Muscle layer of colon (tissue), 2 donors: ENCODE measurements around the gene EARS2.
A peak's percentile ranks its signal among the peaks of the same experiment; 100 is the strongest.
"Not testable (repeated sequence)": the region's sequence is repeated elsewhere in the genome, so short reads cannot be mapped to it uniquely, and the experiment has no call there.

Source experiments
- H3K27ac ChIP-seq: one replicate; pipeline ENCODE4 v1.7.0; 2013; ENCODE audit warnings: low read depth, mild to moderate bottlenecking, low read length, moderate library complexity
- H3K27me3 ChIP-seq, 2 donors: one replicate each; pipeline ENCODE4 v1.7.0; 2013; ENCODE audit warnings: low read length in 2 of 2, mild to moderate bottlenecking in 2 of 2; ENCODE audit not compliant: insufficient read depth in 2 of 2, control insufficient read depth in 1 of 2
- H3K36me3 ChIP-seq: one replicate; pipeline ENCODE4 v1.7.0; 2013; ENCODE audit warnings: mild to moderate bottlenecking, low read length; ENCODE audit not compliant: insufficient read depth
- H3K4me1 ChIP-seq: one replicate; pipeline ENCODE4 v1.7.0; 2013; ENCODE audit warnings: mild to moderate bottlenecking, low read length; ENCODE audit not compliant: insufficient read depth
- H3K4me3 ChIP-seq, 2 donors: one replicate each; pipeline ENCODE4 v1.7.0; 2013; ENCODE audit warnings: low read length in 2 of 2, low read depth in 1 of 2, mild to moderate bottlenecking in 1 of 2, moderate library complexity in 1 of 2
- H3K9ac ChIP-seq: one replicate; pipeline ENCODE4 v1.7.0; 2013; ENCODE audit warnings: low read length
- H3K9me3 ChIP-seq: one replicate; pipeline ENCODE4 v1.7.0; 2013; ENCODE audit warnings: mild to moderate bottlenecking, low read length
- donor health status: abdominal sarcoma.
- donor health status: Adenocarcinoma of cecum.

Gene EARS2

DNA sequence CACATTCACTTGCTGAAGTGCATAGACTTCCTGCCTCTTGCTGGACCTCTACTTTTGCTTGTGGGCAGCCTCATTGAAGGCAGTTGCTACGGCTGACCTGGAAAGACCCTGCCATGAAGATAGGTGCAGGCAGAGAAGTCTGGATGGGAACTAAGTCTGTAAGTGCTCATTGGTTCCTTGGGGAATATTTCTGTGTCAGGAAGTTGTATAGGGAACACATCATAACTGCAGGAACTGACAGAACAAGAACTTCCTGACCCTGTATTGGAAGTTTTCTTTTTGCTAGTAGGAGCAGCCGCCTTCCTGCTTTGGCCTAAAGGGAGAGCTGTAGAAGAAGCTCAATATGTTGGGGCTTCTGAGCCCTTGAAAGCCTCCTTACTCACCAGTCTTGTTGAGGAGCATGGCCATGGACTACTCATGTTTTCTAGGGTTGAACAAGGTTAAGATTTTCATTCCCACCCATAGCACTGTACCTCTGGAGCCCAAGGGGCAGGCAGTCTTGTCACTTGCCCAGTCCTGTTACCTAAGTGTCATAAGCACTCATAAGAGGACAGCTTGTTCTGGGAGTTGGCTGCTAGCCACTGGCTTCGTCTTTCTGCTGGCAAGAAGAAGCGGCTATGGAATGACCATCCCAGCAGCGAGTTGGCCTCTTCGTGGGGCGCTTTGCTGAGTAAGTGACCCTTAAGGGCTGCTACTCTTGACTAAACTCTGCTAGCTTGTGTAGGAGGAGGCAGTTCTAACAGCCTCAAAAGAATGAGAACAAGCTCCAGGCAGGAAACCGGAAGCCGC is 7.6 kb upstream of the EARS2 start:
- Histone ChIP-seq H3K27ac (no peak overlapping the region), H3K9me3 (no peaks in the 10 kb centered on the region), H3K27me3 (no peaks in the 10 kb centered on the region), H3K36me3 (peaks cover 83% of the 10 kb centered on the region), H3K4me3 (no peak overlapping the region), H3K4me1 (peaks cover 7% of the 10 kb centered on the region), H3K9ac (no peak overlapping the region)

DNA sequence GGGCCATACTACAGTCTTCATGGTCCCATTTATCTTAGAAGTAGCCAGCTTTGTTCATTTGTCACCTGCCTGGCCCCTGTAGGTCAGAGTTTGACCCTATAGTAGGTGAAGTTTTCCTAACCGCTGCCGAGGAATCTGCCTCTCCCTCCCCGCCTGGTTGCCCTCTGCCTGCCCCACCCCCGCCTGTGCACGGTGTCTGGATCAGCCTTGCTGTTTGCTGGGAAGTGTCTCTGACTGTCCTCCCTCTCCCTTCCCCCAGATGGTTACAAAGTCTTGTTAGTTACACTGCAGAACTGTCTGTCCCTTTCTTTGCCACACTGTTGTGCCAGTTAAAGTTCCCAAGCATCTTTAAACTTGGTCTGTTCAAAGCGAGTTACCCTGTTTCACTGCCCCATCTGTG is 6.0 kb upstream of the EARS2 start:
- Histone ChIP-seq H3K27me3 (no peaks in the 10 kb centered on the region), H3K9me3 (no peaks in the 10 kb centered on the region), H3K36me3 (peaks cover 80% of the 10 kb centered on the region), H3K27ac (no peak overlapping the region), H3K4me3 (no peak overlapping the region), H3K9ac (no peak overlapping the region), H3K4me1 (peaks cover 19% of the 10 kb centered on the region)

DNA sequence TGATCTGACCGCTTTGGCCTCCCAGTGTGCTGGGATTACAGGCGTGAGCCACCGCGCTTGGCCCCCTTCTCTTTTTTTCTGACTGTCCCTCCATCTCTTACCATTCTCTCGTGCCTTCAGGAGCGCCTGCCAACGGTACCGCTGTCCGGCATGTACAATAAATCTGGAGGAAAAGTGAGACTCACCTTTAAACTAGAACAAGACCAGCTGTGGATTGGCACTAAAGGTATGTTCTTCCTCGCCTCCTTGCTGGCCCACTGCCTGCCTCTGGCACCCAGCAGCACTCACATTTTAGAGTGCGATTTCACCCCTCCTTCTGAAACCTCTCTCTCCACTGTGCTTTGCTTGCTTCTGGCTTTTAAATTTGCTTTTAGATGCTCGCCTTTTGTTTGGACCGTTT is 5.4 kb upstream of the EARS2 start:
- H3K27ac ChIP-seq, result no peak overlapping the region
- H3K27me3 ChIP-seq, result no peaks in the 10 kb centered on the region
- no peaks in the 10 kb centered on the region for H3K9me3 ChIP-seq
- H3K4me1 ChIP-seq, result peaks cover 19% of the 10 kb centered on the region
- H3K9ac ChIP-seq, result no peak overlapping the region
- H3K4me3 ChIP-seq, result no peak overlapping the region
- H3K36me3 ChIP-seq, result peaks cover 74% of the 10 kb centered on the region

DNA sequence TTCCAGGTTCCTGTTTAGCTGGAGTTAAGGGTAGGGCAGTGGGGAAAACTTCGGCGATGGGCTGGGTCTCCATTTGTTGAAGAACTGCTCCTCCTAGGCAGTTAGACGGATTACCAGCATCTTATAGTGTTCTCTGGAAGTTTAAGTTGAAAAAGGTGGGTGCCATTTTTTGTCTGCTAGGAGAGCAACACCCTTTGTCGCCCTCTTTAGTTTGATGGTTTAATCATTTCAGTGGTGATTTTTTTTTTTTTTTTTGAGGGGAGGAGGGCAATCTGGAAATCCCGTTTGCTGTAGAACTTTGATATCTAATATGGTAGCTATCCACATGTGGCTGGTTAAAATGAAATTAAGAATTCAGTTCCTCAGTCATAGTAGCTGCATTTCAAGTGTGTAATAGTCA is 4.4 kb upstream of the EARS2 start:
- Histone ChIP-seq H3K27ac (no peak overlapping the region), H3K4me3 (no peak overlapping the region), H3K4me1 (peaks cover 23% of the 10 kb centered on the region), H3K36me3 (peaks cover 65% of the 10 kb centered on the region), H3K9ac (no peak overlapping the region), H3K27me3 (no peaks in the 10 kb centered on the region), H3K9me3 (no peaks in the 10 kb centered on the region)

DNA sequence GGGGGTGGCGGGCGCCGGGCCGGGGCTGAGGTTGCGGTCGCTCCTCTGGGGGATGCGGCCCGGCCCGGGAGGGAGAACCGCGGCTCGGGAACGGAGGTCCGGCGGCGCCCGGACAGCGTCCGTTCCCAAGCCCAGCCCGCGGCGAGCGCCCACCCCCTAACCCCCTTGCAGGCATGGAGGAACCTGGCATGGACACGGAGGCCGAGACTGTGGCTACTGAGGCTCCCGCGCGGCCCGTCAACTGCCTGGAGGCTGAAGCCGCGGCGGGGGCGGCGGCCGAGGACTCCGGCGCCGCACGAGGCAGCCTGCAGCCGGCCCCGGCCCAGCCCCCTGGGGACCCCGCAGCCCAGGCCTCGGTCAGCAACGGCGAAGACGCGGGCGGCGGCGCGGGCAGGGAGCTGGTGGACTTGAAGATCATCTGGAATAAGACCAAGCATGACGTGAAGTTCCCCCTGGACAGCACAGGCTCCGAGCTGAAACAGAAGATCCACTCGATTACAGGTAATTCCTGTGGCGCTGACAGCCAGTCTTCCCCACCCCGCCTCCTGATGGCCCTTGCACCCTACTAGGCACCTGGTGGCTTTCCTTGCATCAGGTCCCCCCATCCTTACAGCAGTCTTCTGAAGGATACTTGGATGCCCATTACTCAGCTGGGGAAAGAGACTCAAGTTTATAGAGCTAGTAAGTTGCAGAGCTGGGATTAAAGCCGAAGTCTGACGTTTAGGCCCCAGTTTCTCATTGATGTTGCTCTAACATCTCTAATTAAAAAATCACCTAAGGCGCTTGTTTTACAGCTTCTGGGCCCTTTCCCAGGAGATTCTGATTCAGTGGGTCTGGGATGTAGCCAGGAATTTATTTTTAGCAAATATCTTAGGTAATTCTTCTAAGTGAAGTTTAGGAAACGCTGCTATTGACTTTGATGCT is 891 bp upstream of the EARS2 start:
- no peaks in the 10 kb centered on the region for H3K27me3 ChIP-seq
- peak overlapping the region; percentile 81 to 82 for H3K4me3 ChIP-seq
- H3K9me3 ChIP-seq, result no peaks in the 10 kb centered on the region
- peaks cover 37% of the 10 kb centered on the region for H3K36me3 ChIP-seq
- peak overlapping the region; percentile 74 for H3K9ac ChIP-seq
- H3K27ac ChIP-seq, result peak overlapping the region; percentile 89
- peaks cover 26% of the 10 kb centered on the region for H3K4me1 ChIP-seq

DNA sequence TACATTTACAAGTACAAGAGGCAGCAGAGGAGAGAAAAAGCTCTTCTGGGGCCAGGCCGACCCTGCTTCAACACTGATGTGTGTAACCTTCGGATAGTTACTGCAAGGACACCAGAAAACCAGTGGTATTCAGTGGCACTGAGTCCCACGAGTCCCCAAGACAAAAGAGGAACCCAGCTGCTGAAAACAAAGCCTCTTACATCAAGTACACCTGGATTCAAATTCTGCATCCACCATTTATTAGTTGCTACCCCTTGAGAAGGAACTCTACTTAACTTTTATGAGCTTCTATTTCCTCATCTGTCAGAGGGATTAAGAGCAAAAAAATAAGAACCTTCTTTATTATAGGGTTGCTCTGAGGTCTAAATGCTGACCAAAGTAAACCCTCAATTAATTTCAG is 2.6 kb downstream of the EARS2 start:
- H3K27ac ChIP-seq, result no peak overlapping the region
- peaks cover 19% of the 10 kb centered on the region for H3K4me1 ChIP-seq
- peaks cover 29% of the 10 kb centered on the region for H3K36me3 ChIP-seq
- H3K9ac ChIP-seq, result no peak overlapping the region
- H3K9me3 ChIP-seq, result no peaks in the 10 kb centered on the region
- no peak overlapping the region for H3K4me3 ChIP-seq
- no peaks in the 10 kb centered on the region for H3K27me3 ChIP-seq

DNA sequence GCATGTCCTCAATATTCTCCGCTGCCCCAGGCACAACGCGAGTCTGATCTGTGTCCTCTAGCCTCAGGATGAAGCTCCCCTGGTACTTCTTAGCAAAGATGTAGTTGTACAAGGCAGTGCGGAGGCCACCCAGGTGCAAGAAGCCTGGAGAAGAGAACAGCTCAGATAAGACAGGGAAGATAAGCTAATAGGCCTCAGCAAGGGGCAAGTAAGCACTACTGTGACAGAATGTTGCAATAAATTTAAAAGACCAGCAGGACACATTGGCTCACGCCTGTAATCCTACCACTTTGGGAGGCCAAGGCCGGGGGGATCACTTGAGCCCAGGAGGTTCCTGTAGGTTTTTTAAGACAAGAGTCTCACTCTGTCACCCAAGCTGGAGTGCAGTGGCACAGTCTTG is 5.0 kb downstream of the EARS2 start:
- H3K36me3 ChIP-seq, result peaks cover 41% of the 10 kb centered on the region
- no peak overlapping the region for H3K4me3 ChIP-seq
- no peak overlapping the region for H3K27ac ChIP-seq
- no peak overlapping the region for H3K9ac ChIP-seq
- peaks cover 7% of the 10 kb centered on the region for H3K4me1 ChIP-seq
- no peaks in the 10 kb centered on the region for H3K9me3 ChIP-seq
- H3K27me3 ChIP-seq, result no peaks in the 10 kb centered on the region

DNA sequence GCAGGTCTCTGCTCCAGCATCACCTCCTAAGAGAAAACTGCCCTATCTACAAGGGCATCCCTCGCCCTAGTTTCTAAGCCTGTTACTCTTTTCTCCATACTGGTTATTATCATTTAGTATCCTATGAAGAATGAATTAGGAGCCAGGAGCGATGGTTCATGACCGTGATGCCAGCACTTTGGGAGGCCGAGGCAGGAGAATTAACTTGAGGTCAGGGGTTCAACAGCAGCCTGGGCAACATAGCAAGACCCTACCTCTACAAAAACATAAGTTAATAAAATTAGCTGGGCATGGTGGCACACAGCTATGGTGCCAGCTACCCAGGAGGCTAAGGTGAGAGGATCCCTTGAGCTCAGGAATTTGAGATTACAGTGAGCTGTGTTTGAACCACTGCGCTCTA is 7.2 kb downstream of the EARS2 start:
- H3K27me3 ChIP-seq, result no peaks in the 10 kb centered on the region

DNA sequence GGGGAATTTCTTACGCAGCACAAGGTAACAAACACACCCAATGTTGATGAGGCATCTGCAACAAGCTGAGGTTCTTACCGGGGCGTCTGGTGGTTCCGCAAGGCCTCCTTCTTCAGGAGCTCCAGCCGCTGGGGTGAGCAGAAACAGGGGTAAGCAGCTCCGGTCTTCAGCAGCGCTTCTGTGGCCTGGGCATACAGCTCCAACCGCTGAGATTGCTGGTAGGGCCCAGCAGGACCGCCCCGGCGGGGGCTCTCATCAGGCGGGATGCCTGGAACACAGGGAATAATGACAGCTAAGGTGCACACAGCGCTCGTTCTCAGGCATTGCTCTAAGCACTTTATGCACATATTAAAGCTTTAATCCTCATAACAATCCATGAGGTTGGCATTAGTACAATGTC is 12.7 kb downstream of the EARS2 start:
- peaks cover 61% of the 10 kb centered on the region for H3K36me3 ChIP-seq
- no peaks in the 10 kb centered on the region for H3K27me3 ChIP-seq
- no peak overlapping the region for H3K9ac ChIP-seq
- no peak overlapping the region for H3K27ac ChIP-seq
- H3K4me1 ChIP-seq, result no peaks in the 10 kb centered on the region
- H3K9me3 ChIP-seq, result no peaks in the 10 kb centered on the region
- no peak overlapping the region for H3K4me3 ChIP-seq

More for the DNA sequence above, 7.2 kb downstream of the EARS2 start:
- Histone ChIP-seq H3K36me3 (peaks cover 59% of the 10 kb centered on the region), H3K27ac (no peak overlapping the region), H3K4me1 (no peaks in the 10 kb centered on the region), H3K4me3 (no peak overlapping the region), H3K9ac (no peak overlapping the region), H3K9me3 (no peaks in the 10 kb centered on the region)

DNA sequence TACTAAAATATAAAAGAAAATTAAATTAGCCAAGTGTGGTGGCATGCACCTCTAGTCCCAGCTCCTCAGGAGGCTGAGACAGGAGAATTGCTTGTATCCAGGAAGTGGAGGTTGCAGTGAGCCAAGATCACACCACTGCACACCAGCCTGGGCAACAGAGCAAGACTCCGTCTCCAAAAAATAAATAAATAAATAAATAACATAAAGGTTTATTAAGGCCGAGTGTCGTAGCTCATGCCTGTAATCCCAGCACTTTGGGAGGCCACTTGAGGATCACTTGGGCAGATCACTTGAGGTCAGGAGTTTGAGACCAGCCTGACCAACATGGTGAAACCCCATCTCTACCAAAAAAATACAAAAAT is 16.4 kb downstream of the EARS2 start:
- H3K36me3 ChIP-seq, result peaks cover 38% of the 10 kb centered on the region
- not testable (repeated sequence) for H3K9ac ChIP-seq, H3K27ac ChIP-seq, H3K4me3 ChIP-seq, H3K27me3 ChIP-seq, H3K9me3 ChIP-seq, H3K4me1 ChIP-seq

DNA sequence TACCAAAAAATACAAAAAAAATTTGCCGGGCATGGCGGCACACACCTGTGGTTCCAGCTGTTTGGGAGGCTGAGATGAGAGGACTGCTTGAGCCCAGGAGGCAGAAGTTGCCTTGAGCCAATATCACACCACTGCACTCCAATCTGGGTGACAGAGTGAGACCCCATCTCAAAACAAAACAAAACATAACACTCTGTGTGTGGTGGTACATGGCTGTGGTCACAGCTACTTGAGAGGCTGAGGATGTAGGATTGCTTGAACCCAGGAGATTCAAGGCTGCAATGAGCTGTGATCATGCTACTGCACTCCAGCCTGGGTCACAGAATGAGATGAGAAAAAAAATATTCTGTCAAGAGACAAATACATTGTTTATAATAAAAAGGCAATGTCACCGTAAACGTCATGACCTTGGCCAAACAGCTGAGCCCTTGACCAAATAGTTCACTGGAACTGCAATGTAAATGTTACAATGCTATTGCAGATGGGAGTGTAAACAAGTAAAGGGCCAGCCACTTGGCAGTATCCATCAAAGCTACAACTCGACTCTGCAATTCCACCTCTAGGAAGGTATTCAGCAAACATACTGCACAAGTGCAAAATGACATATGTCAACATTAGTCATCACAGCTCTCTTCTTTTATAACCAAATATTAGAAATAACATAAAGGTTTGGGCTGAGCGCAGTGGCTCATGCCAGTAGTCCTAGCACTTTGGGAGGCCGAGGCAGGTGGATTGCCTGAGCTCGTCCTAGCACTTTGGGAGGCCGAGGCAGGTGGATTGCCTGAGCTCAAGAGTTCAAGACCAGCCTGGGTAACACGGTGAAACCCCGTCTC is 16.9 kb downstream of the EARS2 start:
- H3K9ac ChIP-seq, result no peak overlapping the region
- H3K36me3 ChIP-seq, result peaks cover 34% of the 10 kb centered on the region
- H3K27ac ChIP-seq, result no peak overlapping the region
- no peak overlapping the region for H3K4me3 ChIP-seq
- no peaks in the 10 kb centered on the region for H3K4me1 ChIP-seq
- no peaks in the 10 kb centered on the region for H3K27me3 ChIP-seq
- H3K9me3 ChIP-seq, result no peaks in the 10 kb centered on the region
